Panc1 (cell line): ENCODE measurements around the gene ECHDC1.

Experiments used
- POLR2AphosphoS5 ChIP-seq: IDR thresholded peaks from 2 replicates; pipeline ENCODE4 v1.6.1; 2012; ENCODE audit warnings: mild to moderate bottlenecking, low read depth, low read length, moderate library complexity
- SIN3A ChIP-seq: IDR thresholded peaks from 2 replicates; pipeline ENCODE4 v1.6.1; 2012; ENCODE audit warnings: low read depth, mild to moderate bottlenecking, low read length, moderate library complexity, borderline replicate concordance; ENCODE audit not compliant: insufficient read depth
- TCF7L2 ChIP-seq: IDR thresholded peaks from 2 replicates; pipeline ENCODE4 v1.6.1; 2011; ENCODE audit warnings: mild to moderate bottlenecking, low read depth, low read length, inconsistent platforms
- TF ChIP-seq, protein P1 (sequence below): fragments of 450-650 bp; IDR thresholded peaks from 2 replicates; pipeline ENCODE4 v1.5.1; 2017; ENCODE audit warnings: mild to moderate bottlenecking
- TF ChIP-seq, protein P2 (sequence below), 2 experiments: IDR thresholded peaks; 2 replicates each; pipeline ENCODE4 v1.6.1; 2011 to 2012; ENCODE audit warnings: low read depth in 2 of 2, control low read depth in 1 of 2, low read length in 1 of 2, mild to moderate bottlenecking in 1 of 2, moderate library complexity in 1 of 2; ENCODE audit not compliant: insufficient read depth in 1 of 2

DNA sequence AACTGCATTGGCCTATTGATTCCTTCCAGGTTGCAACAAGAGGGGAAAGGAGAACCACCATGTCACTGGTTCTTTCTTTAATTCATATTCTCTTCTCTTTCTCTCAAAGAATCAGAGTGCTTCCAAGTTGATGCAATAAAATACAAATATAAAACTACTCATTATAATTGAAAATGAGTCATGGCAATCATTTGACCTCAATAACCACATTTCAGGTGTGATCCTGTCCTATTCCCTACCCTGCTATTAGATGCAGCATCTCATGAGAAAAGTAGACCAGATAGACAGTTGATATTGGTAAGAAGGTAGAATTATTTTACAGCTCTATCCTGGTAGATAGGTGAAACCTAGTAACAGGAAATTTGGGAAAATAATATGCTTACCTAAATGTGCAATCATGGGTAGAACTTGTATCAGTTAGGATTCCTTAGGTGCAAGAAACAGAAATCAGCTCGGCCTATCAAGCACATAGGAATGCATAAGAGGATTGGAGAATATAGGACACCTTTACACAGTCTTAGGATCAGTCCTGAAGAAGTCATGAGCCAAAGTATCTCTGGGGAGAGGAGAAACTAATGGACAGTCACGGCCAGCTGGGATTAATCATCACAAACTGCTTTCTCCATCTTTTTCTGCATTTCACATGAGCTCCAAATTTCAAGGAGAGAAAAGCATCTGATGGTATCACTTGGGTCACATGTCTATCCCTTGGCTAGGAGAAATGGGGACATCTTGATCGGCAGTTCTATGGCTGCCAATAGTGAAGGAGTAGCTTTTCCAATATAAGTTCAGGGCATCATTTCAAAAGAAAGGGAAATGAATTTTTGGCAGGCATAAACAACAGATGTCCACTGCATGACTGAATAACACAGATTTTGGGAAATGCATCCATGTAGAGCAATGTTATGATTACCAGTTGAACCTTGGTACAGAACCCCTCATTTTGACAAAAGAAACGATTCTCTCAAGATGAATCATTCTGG is 96.0 kb downstream of the ECHDC1 start:
- TF ChIP-seq POLR2AphosphoS5: no peak
- TF ChIP-seq, protein P1, sequence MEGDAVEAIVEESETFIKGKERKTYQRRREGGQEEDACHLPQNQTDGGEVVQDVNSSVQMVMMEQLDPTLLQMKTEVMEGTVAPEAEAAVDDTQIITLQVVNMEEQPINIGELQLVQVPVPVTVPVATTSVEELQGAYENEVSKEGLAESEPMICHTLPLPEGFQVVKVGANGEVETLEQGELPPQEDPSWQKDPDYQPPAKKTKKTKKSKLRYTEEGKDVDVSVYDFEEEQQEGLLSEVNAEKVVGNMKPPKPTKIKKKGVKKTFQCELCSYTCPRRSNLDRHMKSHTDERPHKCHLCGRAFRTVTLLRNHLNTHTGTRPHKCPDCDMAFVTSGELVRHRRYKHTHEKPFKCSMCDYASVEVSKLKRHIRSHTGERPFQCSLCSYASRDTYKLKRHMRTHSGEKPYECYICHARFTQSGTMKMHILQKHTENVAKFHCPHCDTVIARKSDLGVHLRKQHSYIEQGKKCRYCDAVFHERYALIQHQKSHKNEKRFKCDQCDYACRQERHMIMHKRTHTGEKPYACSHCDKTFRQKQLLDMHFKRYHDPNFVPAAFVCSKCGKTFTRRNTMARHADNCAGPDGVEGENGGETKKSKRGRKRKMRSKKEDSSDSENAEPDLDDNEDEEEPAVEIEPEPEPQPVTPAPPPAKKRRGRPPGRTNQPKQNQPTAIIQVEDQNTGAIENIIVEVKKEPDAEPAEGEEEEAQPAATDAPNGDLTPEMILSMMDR: no peak
- TF ChIP-seq, protein P2, sequence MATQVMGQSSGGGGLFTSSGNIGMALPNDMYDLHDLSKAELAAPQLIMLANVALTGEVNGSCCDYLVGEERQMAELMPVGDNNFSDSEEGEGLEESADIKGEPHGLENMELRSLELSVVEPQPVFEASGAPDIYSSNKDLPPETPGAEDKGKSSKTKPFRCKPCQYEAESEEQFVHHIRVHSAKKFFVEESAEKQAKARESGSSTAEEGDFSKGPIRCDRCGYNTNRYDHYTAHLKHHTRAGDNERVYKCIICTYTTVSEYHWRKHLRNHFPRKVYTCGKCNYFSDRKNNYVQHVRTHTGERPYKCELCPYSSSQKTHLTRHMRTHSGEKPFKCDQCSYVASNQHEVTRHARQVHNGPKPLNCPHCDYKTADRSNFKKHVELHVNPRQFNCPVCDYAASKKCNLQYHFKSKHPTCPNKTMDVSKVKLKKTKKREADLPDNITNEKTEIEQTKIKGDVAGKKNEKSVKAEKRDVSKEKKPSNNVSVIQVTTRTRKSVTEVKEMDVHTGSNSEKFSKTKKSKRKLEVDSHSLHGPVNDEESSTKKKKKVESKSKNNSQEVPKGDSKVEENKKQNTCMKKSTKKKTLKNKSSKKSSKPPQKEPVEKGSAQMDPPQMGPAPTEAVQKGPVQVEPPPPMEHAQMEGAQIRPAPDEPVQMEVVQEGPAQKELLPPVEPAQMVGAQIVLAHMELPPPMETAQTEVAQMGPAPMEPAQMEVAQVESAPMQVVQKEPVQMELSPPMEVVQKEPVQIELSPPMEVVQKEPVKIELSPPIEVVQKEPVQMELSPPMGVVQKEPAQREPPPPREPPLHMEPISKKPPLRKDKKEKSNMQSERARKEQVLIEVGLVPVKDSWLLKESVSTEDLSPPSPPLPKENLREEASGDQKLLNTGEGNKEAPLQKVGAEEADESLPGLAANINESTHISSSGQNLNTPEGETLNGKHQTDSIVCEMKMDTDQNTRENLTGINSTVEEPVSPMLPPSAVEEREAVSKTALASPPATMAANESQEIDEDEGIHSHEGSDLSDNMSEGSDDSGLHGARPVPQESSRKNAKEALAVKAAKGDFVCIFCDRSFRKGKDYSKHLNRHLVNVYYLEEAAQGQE (IDR thresholded peaks at IDR 0.05; ENCODE audit: insufficient read depth in 1 of 2, low read depth in 2 of 2, low read length in 1 of 2): no peak
- TF ChIP-seq SIN3A: no peak
- no peak for TF ChIP-seq TCF7L2
